K562 (cell line): ENCODE measurements around the gene BMP10. TPM values are rescaled to one million over a fixed set of nuclear protein-coding genes. Genes with fewer than 3 reads are reported as not detected.

Source experiments
- ATAC-seq: fragments of 200-7000 bp; cut with Tn5 transposase; 3 replicates; pipeline ENCODE4 v1.9.1; 2020; ENCODE audit warnings: moderate library complexity
- BruUV-seq: library from RNA; stranded (reverse); fragments of 400-500 nt; replicated peaks from 2 replicates; lab custom pipeline; 2021; lab: Mats Ljungman, UMichigan
- CTCF ChIA-PET: fragments of 300-600 bp; formaldehyde crosslinking; extraction: SDS; loops from one replicate; lab custom pipeline; 2021; ENCODE audit warnings: low intra/inter-chr PET ratio; lab: Yijun Ruan, JAX
- POLR2A ChIA-PET: fragments of 300-600, 350-650 bp; sonication (Branson Sonifier 250); formaldehyde crosslinking; extraction: SDS; loops from one replicate; lab custom pipeline; 2021; ENCODE audit warnings: antibody characterized with exemption, inconsistent platforms; lab: Yijun Ruan, JAX
- DNase-seq, 4 experiments: peaks; one replicate each; pipeline versions ENCODE4 v3.0.0 to v3.0.0-alpha.2; 2011 to 2018; ENCODE audit warnings: low spot score in 3 of 4, mixed read lengths in 3 of 4; ENCODE audit errors: extremely low read depth in 1 of 4
- FAIRE-seq: peaks from 2 replicates; lab custom pipeline; 2011; peaks lifted over from hg19 to GRCh38; lab: Jason Lieb, UNC
- H2AFZ ChIP-seq: 2 replicates; pipeline ENCODE4 v1.6.0; 2011; ENCODE audit warnings: low read depth, low read length, control low read depth, inconsistent platforms
- H3K27ac ChIP-seq: fragments of 200-600 bp; 3 replicates; pipeline ENCODE4 v1.8.0; 2011; ENCODE audit warnings: low read depth, mild to moderate bottlenecking, control low read depth, inconsistent platforms, low read length, moderate library complexity, mixed read lengths; ENCODE audit errors: extremely low read depth
- H3K27me3 ChIP-seq, 2 experiments: fragments of 300-600 bp in 1 of 2; 2 replicates in 1 of 2; 3 replicates in 1 of 2; pipeline versions ENCODE4 v1.6.0 to v1.8.0; 2011; ENCODE audit warnings: inconsistent platforms in 2 of 2, low read length in 2 of 2, mild to moderate bottlenecking in 1 of 2, mixed read lengths in 1 of 2, moderate library complexity in 1 of 2; ENCODE audit not compliant: control insufficient read depth in 2 of 2, insufficient read depth in 2 of 2
- H3K36me3 ChIP-seq: fragments of 300-600 bp; 3 replicates; pipeline ENCODE4 v1.8.0; 2011; ENCODE audit warnings: mild to moderate bottlenecking, low read length, inconsistent platforms; ENCODE audit not compliant: control insufficient read depth, insufficient read depth
- H3K4me1 ChIP-seq, 2 experiments: fragments of 200-600 bp in 1 of 2; replicated peaks in 1 of 2; 2 replicates in 1 of 2; 3 replicates in 1 of 2; pipeline versions ENCODE4 v1.5.1 to v1.8.0; 2011; ENCODE audit warnings: inconsistent platforms in 2 of 2, low read length in 2 of 2, mild to moderate bottlenecking in 1 of 2, mixed read lengths in 1 of 2, moderate library complexity in 1 of 2; ENCODE audit not compliant: control insufficient read depth in 2 of 2, insufficient read depth in 2 of 2
- H3K4me2 ChIP-seq: 2 replicates; pipeline ENCODE4 v1.6.1; 2011; ENCODE audit warnings: low read length, control low read depth, inconsistent platforms, mixed read lengths; ENCODE audit not compliant: insufficient read depth
- H3K4me3 ChIP-seq: fragments of 200-600 bp; sonication (generic), shearing (Covaris generic); 2 replicates; pipeline ENCODE4 v1.5.1; 2016; ENCODE audit warnings: control low read depth, inconsistent platforms
- H3K79me2 ChIP-seq: fragments of 200-600 bp; 3 replicates; pipeline ENCODE4 v1.8.0; 2011; ENCODE audit warnings: low read length, inconsistent platforms; ENCODE audit not compliant: control insufficient read depth, insufficient read depth
- H3K9ac ChIP-seq, 2 experiments: 2 replicates each; pipeline versions ENCODE4 v1.6.0 to v1.6.1; 2011; ENCODE audit warnings: low read depth in 2 of 2, low read length in 2 of 2, control low read depth in 1 of 2, inconsistent platforms in 1 of 2, mild to moderate bottlenecking in 1 of 2, mixed read lengths in 1 of 2; ENCODE audit not compliant: insufficient read depth in 1 of 2
- H3K9me1 ChIP-seq: one replicate; pipeline ENCODE4 v1.6.0; 2011; ENCODE audit warnings: inconsistent platforms, mild to moderate bottlenecking, low read length, moderate library complexity; ENCODE audit not compliant: control insufficient read depth, insufficient read depth
- H3K9me3 ChIP-seq: replicated peaks from 2 replicates; pipeline ENCODE4 v1.5.1; 2011; ENCODE audit warnings: low read depth, low read length, inconsistent platforms; ENCODE audit not compliant: control insufficient read depth, insufficient read depth
- H4K20me1 ChIP-seq: replicated peaks from 2 replicates; pipeline ENCODE4 v1.6.1; 2011; ENCODE audit warnings: low read length, inconsistent platforms, mixed read lengths; ENCODE audit not compliant: control insufficient read depth, insufficient read depth
- WGBS: fragments of 100-300 bp; shearing (Covaris generic); methylation state at CpG from one replicate; pipeline ENCODE4 v1.1.6; 2016; ENCODE audit warnings: low coverage, mixed read lengths; ENCODE audit not compliant: insufficient coverage; ENCODE audit errors: missing lambda C conversion rate; 5-methylcytosine and 5-hydroxymethylcytosine counted together
- in situ Hi-C: fragments of 300-500 bp; cut with MboI; formaldehyde crosslinking; loops from 4 replicates; pipeline ENCODE4 v1.15.0; 2018; ENCODE audit warnings: inconsistent platforms, mixed read lengths
- intact Hi-C: fragments of 100-400 bp; cut with micrococcal nuclease; formaldehyde crosslinking; loops from 2 replicates; pipeline ENCODE4 v1.14.2; 2022
- polyA plus RNA-seq, 8 experiments: library from polyadenylated mRNA; depleted of rRNA in 4 of 8; stranded (reverse) in 5 of 8; unstranded in 3 of 8; fragments of >200 nt; fragmentation: Nextera tagmentation in 2 of 8; fragmentation: Illumina TruSeq in 1 of 8; extraction: Ambion mirVana in 2 of 8; extraction: Trizol in 1 of 8; gene quantifications; 2 replicates each; pipeline versions ENCODE4 v1.2.1 to v1.2.3, GENCODE V29; 2011 to 2014; ENCODE audit warnings: inconsistent platforms in 1 of 8, missing spikeins in 1 of 8
- total RNA-seq, 7 experiments: library from RNA; depleted of rRNA in 6 of 7; stranded (reverse); fragments of >200 nt in 6 of 7; fragmentation: Illumina TruSeq in 2 of 7; extraction: Trizol in 2 of 7; gene quantifications; 2 replicates each; pipeline versions ENCODE4 v1.2.1 to v1.2.3, GENCODE V29; 2011 to 2021; ENCODE audit warnings: low replicate concordance in 1 of 7
- TF ChIP-seq, protein P1 (sequence below): fragments of 450-650 bp; IDR thresholded peaks from 2 replicates; pipeline ENCODE4 v1.6.1; 2018; ENCODE audit not compliant: partially characterized antibody
- TF ChIP-seq, protein P2 (sequence below): IDR thresholded peaks from 3 replicates; pipeline ENCODE4 v1.6.1; 2011; ENCODE audit warnings: borderline replicate concordance, mild to moderate bottlenecking; ENCODE audit not compliant: insufficient read length, insufficient read depth

BMP10 gene
- total and polyA plus RNA-seq, 9 of the 15 experiments (the other 6 are each of a cell fraction or from before 2014, with no cell fraction given), result 0.11 to 0.91 (median 0.43) TPM

DNA sequence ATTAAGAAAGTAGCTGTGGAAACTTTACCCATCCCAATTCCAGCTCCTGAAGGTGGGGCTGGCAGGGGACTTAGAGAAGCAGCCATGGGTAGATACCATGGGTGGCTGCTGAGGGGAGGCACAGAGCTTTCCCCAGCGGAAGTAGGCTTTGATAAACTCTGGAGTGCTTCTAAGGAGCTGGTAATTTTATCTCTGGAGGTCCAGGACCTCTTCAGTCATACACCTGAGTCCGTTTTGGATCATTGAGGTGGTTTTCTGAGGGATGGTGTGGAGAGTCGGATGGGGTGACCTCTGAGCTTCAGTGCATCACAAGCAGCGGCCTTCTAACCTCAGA is 36.7 kb upstream of the BMP10 start:
- in situ Hi-C loops, result no loop called here
- DNase-seq (no peak), FAIRE-seq (no peak), ATAC-seq (no peak)
- Histone ChIP-seq H3K4me3 (no peak overlapping the region), H3K4me2 (0 out of 2 replicates have a peak overlapping the region, but pooled peaks have one; percentile 33), H3K9me3 (no peaks in the 10 kb centered on the region), H2AFZ (peak overlapping the region; percentile 63), H3K9ac (no peak overlapping the region), H4K20me1 (no peaks in the 10 kb centered on the region), H3K27ac (peak overlapping the region; percentile 82; the same call in 2 of the 3 replicates), H3K9me1 (no peaks in the 10 kb centered on the region), H3K79me2 (no peaks in the 10 kb centered on the region), H3K27me3 (no peaks in the 10 kb centered on the region), H3K36me3 (no peaks in the 10 kb centered on the region), H3K4me1 (peaks cover 18 to 45% of the 10 kb centered on the region in 2 experiments)
- CTCF ChIA-PET, result no interaction called here
- intact Hi-C loops, result loop anchor here (2.0 kb wide), 1 partner anchor 157 kb away; no protein-coding TSS in a partner anchor
- WGBS, result 36% methylated on average over 4 of the region's 4 CpGs
- POLR2A ChIA-PET, result interaction anchor here (0.5 to 2.1 kb wide), 10 partner anchors 10 to 835 kb away, joined by 3 to 7 read pairs (median 3); partner anchors contain the start of gene ARHGAP25
- BruUV-seq, result no TSS peak
- TF ChIP-seq, protein P1, sequence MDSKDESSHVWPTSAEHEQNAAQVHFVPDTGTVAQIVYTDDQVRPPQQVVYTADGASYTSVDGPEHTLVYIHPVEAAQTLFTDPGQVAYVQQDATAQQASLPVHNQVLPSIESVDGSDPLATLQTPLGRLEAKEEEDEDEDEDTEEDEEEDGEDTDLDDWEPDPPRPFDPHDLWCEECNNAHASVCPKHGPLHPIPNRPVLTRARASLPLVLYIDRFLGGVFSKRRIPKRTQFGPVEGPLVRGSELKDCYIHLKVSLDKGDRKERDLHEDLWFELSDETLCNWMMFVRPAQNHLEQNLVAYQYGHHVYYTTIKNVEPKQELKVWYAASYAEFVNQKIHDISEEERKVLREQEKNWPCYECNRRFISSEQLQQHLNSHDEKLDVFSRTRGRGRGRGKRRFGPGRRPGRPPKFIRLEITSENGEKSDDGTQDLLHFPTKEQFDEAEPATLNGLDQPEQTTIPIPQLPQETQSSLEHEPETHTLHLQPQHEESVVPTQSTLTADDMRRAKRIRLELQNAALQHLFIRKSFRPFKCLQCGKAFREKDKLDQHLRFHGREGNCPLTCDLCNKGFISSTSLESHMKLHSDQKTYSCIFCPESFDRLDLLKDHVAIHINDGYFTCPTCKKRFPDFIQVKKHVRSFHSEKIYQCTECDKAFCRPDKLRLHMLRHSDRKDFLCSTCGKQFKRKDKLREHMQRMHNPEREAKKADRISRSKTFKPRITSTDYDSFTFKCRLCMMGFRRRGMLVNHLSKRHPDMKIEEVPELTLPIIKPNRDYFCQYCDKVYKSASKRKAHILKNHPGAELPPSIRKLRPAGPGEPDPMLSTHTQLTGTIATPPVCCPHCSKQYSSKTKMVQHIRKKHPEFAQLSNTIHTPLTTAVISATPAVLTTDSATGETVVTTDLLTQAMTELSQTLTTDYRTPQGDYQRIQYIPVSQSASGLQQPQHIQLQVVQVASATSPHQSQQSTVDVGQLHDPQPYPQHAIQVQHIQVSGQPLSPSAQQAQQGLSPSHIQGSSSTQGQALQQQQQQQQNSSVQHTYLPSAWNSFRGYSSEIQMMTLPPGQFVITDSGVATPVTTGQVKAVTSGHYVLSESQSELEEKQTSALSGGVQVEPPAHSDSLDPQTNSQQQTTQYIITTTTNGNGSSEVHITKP, result peak; percentile 81
- TF ChIP-seq, protein P2, sequence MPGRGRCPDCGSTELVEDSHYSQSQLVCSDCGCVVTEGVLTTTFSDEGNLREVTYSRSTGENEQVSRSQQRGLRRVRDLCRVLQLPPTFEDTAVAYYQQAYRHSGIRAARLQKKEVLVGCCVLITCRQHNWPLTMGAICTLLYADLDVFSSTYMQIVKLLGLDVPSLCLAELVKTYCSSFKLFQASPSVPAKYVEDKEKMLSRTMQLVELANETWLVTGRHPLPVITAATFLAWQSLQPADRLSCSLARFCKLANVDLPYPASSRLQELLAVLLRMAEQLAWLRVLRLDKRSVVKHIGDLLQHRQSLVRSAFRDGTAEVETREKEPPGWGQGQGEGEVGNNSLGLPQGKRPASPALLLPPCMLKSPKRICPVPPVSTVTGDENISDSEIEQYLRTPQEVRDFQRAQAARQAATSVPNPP, result no peak
